Astrocyte (in vitro differentiated cells and primary cell): Measurements from ENCODE around the gene RNF144A.

ENCODE experiments used
- CTCF ChIP-seq: IDR thresholded peaks from 2 replicates; pipeline ENCODE4 v1.5.1; 2011; ENCODE audit warnings: low read depth, mild to moderate bottlenecking, inconsistent platforms, low read length, moderate library complexity; ENCODE audit not compliant: insufficient read depth
- EZH2 ChIP-seq: IDR thresholded peaks from 2 replicates; pipeline ENCODE4 v1.6.1; 2012; ENCODE audit warnings: mild to moderate bottlenecking, low read length, inconsistent platforms; ENCODE audit not compliant: insufficient read depth

GRCh38 chr2:6986912-6987361 lies 69.7 kb downstream of the RNF144A start:
- no peak for TF ChIP-seq EZH2
- TF ChIP-seq CTCF: no peak
